Measurements from ENCODE around the gene KLHDC7A.

KLHDC7A gene

DNA sequence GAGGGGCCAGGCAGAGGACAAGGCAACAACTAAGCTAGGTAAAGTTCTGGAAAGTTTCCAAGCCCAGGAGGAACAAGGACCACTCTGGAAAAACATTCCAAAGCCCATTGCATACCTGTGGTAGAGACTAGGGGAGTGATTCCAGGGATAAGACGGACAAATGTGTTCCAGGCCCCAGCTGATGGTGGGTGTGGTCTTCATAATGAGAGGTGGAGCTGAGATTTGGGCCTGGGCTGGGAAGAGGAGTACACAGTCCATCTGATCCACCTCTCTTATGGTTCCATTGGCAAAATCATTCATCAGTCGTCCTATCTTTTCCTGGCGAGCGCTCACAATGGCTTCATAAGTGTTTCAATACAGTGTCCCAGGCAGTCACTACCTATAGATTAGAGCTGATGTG is 4.5 kb downstream of the KLHDC7A start:
- WGBS, 2 experiments, result 94 to 96% methylated on average over 4 of the region's 4 CpGs

DNA sequence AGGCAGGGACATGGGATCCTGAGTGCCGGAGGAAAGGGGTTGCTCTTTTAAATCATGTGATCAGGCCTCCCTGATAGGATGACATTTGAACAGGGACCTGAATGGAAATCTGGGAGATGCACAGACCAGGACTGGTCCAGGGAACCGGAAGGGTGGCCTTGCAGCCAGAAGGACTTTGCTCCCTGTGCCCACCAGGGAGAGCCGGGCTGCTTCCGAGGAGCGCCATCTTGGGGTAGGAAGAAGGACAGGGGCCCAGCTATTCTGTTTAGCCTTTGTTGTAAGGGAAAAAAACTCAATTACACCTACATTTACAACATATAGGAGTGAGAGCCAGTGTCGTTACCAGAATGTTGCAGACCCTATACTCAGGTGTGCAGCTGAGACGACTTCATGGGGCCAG is 5.5 kb downstream of the KLHDC7A start:
- no peaks in the 10 kb centered on the region for H3K9me3 ChIP-seq (ENCODE audit: control insufficient read depth, low read length)
- no peak overlapping the region for H3K27ac ChIP-seq (ENCODE audit: insufficient read depth, low read depth, low read length, poor library complexity, severe bottlenecking)
- no peaks in the 10 kb centered on the region for H3K27me3 ChIP-seq (ENCODE audit: control insufficient read depth, insufficient read depth, low read length, poor library complexity, severe bottlenecking)
- peaks cover 13% of the 10 kb centered on the region for H3K4me1 ChIP-seq (ENCODE audit: control insufficient read depth, insufficient read depth, low read length)
- H3K4me3 ChIP-seq (ENCODE audit: insufficient read depth, low read depth, low read length), result no peak overlapping the region
- WGBS, 2 experiments, result 52 to 53% methylated on average over 7 of the region's 7 CpGs
- H3K36me3 ChIP-seq (ENCODE audit: control insufficient read depth, insufficient read depth, low read length), result no peaks in the 10 kb centered on the region

More for the DNA sequence above, 4.5 kb downstream of the KLHDC7A start:
- no peak overlapping the region for H3K27ac ChIP-seq (ENCODE audit: insufficient read depth, low read depth, low read length, poor library complexity, severe bottlenecking)
- no peaks in the 10 kb centered on the region for H3K36me3 ChIP-seq (ENCODE audit: control insufficient read depth, insufficient read depth, low read length)
- H3K4me1 ChIP-seq (ENCODE audit: control insufficient read depth, insufficient read depth, low read length), result peaks cover 21% of the 10 kb centered on the region
- H3K9me3 ChIP-seq (ENCODE audit: control insufficient read depth, low read length), result no peaks in the 10 kb centered on the region
- no peaks in the 10 kb centered on the region for H3K27me3 ChIP-seq (ENCODE audit: control insufficient read depth, insufficient read depth, low read length, poor library complexity, severe bottlenecking)
- no peak overlapping the region for H3K4me3 ChIP-seq (ENCODE audit: insufficient read depth, low read depth, low read length)

DNA sequence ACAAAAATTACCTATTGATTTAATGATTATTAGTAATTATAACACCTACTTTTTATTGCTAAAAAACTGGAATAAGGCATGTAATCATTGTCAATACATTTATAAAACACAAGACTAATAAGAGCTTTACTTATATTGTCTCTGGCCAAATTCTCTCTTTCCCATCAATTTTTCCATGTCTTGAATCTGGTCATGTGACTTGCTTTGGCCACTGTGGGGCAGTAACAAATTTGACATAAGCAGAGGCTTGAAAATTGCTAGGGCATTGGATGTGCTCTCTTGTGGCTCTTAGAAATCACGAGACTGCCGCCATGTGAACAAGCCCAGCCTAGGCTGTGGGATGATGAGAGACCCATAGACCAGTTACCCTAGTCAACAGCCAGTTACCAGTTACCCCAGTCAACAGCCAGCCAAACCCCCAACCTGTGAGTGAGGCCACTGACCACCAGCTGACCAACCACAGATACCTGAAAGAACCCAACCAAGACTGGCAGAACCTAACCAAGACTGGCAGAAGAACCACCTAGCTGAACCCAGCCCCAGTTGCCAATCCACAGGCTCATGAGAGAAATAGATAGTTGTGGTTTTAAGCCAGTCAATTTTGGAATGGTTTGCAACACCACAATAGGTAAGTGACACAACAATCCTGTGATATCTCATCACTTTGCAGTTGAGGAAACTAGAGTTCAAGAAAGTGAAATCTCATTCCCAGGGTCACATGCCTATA is 8.8 kb downstream of the KLHDC7A start:
- no peak overlapping the region for H3K4me3 ChIP-seq (ENCODE audit: insufficient read depth, low read depth, low read length)
- H3K9me3 ChIP-seq (ENCODE audit: control insufficient read depth, low read length), result no peaks in the 10 kb centered on the region
- H3K27ac ChIP-seq (ENCODE audit: insufficient read depth, low read depth, low read length, poor library complexity, severe bottlenecking), result no peak overlapping the region
- H3K4me1 ChIP-seq (ENCODE audit: control insufficient read depth, insufficient read depth, low read length), result peaks cover 10% of the 10 kb centered on the region
- no peaks in the 10 kb centered on the region for H3K36me3 ChIP-seq (ENCODE audit: control insufficient read depth, insufficient read depth, low read length)
- 80 to 93% methylated on average over 2 of the region's 2 CpGs for WGBS, 2 experiments
- H3K27me3 ChIP-seq (ENCODE audit: control insufficient read depth, insufficient read depth, low read length, poor library complexity, severe bottlenecking), result no peaks in the 10 kb centered on the region

DNA sequence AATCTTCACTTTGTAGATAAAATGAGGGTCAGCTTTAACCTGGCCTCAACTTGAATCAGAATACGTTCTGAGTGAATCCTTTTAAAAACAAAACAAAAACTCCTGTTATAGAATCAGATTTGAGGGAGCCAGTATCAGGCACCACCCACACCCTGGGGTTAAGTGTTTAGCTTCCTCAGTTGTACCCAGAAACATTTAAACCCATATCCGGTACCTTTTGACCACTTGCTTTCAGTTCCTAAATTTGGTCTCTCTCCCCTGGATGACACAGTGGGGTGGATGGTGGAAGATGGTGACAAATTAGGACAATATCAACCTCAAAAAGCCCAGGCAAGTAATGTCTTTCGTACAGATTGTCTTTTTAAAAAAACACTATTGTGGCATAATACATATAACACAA is 10.4 kb downstream of the KLHDC7A start:
- H3K9me3 ChIP-seq (ENCODE audit: control insufficient read depth, low read length), result no peaks in the 10 kb centered on the region
- peaks cover 10% of the 10 kb centered on the region for H3K4me1 ChIP-seq (ENCODE audit: control insufficient read depth, insufficient read depth, low read length)
- 91 to 99% methylated on average over 2 to 3 of the region's 3 CpGs for WGBS, 2 experiments
- no peaks in the 10 kb centered on the region for H3K36me3 ChIP-seq (ENCODE audit: control insufficient read depth, insufficient read depth, low read length)
- H3K27me3 ChIP-seq (ENCODE audit: control insufficient read depth, insufficient read depth, low read length, poor library complexity, severe bottlenecking), result no peaks in the 10 kb centered on the region
- H3K27ac ChIP-seq (ENCODE audit: insufficient read depth, low read depth, low read length, poor library complexity, severe bottlenecking), result no peak overlapping the region
- H3K4me3 ChIP-seq (ENCODE audit: insufficient read depth, low read depth, low read length), result no peak overlapping the region

DNA sequence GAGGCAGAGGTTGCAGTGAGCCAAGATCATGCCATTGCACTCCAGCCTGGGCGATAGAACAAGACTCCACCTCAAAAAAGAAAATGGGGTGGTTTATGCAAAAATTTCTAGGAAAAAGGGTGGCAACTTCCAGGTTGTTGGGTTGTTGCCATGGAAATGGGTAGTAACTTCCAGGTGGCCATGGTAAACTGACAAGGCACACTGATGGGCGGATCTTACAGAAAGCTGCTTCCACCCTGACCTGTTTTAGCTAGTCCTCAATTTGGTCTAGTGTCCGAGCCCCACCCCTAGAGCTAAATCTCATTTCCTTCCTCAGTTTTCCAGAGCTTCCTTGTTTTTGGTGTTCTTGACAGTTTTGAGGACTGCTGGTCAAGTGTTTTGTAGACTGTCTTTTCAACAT is 13.6 kb downstream of the KLHDC7A start:
- no peaks in the 10 kb centered on the region for H3K4me1 ChIP-seq (ENCODE audit: control insufficient read depth, insufficient read depth, low read length)
- H3K27ac ChIP-seq (ENCODE audit: insufficient read depth, low read depth, low read length, poor library complexity, severe bottlenecking), result no peak overlapping the region
- no peaks in the 10 kb centered on the region for H3K27me3 ChIP-seq (ENCODE audit: control insufficient read depth, insufficient read depth, low read length, poor library complexity, severe bottlenecking)
- no peaks in the 10 kb centered on the region for H3K9me3 ChIP-seq (ENCODE audit: control insufficient read depth, low read length)
- H3K36me3 ChIP-seq (ENCODE audit: control insufficient read depth, insufficient read depth, low read length), result no peaks in the 10 kb centered on the region
- 90 to 92% methylated on average over 3 of the region's 3 CpGs for WGBS, 2 experiments
- no peak overlapping the region for H3K4me3 ChIP-seq (ENCODE audit: insufficient read depth, low read depth, low read length)

DNA sequence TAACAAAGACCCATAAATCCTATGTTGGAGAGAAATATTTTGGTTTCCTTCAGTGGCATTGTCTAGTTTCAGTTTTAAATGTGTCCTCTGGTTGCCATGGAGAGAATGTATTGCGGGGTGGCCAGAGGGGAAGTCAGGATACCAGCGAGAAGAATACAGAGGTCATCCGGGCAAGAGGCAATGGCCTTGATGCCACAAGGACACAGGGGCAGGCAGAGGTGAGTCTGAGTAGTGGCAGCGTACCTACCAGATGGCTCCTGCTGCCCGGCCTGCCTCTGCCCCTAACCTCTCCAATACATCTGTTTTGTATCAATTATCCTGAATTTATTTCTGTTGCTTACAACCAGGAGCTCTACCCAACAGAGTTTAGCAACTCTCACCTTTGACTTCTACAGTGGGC is 14.9 kb downstream of the KLHDC7A start:
- 92 to 96% methylated on average over 5 of the region's 5 CpGs for WGBS, 2 experiments
- no peak overlapping the region for H3K27ac ChIP-seq (ENCODE audit: insufficient read depth, low read depth, low read length, poor library complexity, severe bottlenecking)

DNA sequence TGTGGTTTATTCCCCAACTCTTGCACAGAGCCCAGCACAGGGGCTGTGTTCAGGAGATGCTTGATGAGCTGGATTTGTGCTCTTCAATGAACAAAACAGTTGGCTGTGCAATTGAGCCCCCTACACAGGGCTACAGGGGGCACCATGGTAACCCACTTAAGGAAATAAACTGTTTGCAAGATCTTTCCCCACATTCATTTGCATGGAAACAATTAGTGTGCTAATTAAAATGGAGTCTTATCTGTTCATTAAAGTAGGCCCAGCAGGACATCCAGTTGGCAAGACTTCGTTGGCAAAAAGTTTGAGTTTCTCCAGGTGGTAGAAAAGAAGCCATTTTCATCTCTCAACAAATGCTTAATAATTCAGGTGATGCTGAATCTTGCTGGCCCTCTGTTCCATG is 15.3 kb downstream of the KLHDC7A start:
- Histone ChIP-seq H3K4me3 (ENCODE audit: insufficient read depth, low read depth, low read length) (no peak overlapping the region), H3K36me3 (ENCODE audit: control insufficient read depth, insufficient read depth, low read length) (no peaks in the 10 kb centered on the region), H3K9me3 (ENCODE audit: control insufficient read depth, low read length) (no peaks in the 10 kb centered on the region), H3K4me1 (ENCODE audit: control insufficient read depth, insufficient read depth, low read length) (no peaks in the 10 kb centered on the region), H3K27me3 (ENCODE audit: control insufficient read depth, insufficient read depth, low read length, poor library complexity, severe bottlenecking) (no peaks in the 10 kb centered on the region), H3K27ac (ENCODE audit: insufficient read depth, low read depth, low read length, poor library complexity, severe bottlenecking) (no peak overlapping the region)
- WGBS, 2 experiments, result 71 to 91% methylated on average over 1 of the region's 1 CpG

More for the DNA sequence above, 14.9 kb downstream of the KLHDC7A start:
- Histone ChIP-seq H3K4me3 (ENCODE audit: insufficient read depth, low read depth, low read length) (no peak overlapping the region), H3K9me3 (ENCODE audit: control insufficient read depth, low read length) (no peaks in the 10 kb centered on the region), H3K27me3 (ENCODE audit: control insufficient read depth, insufficient read depth, low read length, poor library complexity, severe bottlenecking) (no peaks in the 10 kb centered on the region), H3K36me3 (ENCODE audit: control insufficient read depth, insufficient read depth, low read length) (no peaks in the 10 kb centered on the region), H3K4me1 (ENCODE audit: control insufficient read depth, insufficient read depth, low read length) (no peaks in the 10 kb centered on the region)

DNA sequence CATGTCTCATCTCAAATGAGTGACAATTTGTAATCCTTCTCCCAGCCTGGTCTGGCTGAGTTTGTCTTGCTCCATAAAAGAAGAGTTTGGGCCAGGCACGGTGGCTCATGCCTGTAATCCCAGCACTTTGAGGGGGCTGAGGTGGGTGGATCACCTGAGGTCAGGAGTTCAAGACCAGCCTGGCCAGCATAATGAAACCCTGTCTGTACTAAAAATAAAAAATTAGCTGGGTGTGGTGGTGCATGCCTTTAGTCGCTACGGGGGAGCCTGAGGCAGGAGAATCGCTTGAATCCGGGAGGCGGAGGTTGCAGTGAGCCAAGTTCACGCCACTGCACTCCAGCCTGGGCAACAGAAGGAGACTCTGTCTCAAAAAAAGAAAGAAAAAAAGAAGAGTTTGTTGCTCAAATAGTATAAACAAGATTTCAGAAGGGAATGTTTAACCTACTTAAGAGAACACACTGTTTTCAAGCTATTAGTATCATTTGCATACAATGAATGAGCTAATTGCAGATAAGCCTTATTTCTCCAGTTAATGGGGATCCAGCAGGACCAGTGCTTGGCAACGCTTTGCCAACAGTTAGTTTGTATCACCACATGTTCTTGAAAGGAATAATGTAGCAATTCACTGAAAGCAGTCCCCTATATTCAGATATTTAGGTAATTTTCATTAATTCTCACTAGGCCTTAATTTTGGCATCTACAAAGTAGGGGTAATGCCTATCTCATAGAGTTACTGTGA is 15.9 kb downstream of the KLHDC7A start:
- WGBS, 2 experiments, result 95 to 97% methylated on average over 8 of the region's 8 CpGs
- no peaks in the 10 kb centered on the region for H3K9me3 ChIP-seq (ENCODE audit: control insufficient read depth, low read length)
- H3K4me3 ChIP-seq (ENCODE audit: insufficient read depth, low read depth, low read length), result no peak overlapping the region
- no peaks in the 10 kb centered on the region for H3K36me3 ChIP-seq (ENCODE audit: control insufficient read depth, insufficient read depth, low read length)
- H3K27me3 ChIP-seq (ENCODE audit: control insufficient read depth, insufficient read depth, low read length, poor library complexity, severe bottlenecking), result no peaks in the 10 kb centered on the region
- no peak overlapping the region for H3K27ac ChIP-seq (ENCODE audit: insufficient read depth, low read depth, low read length, poor library complexity, severe bottlenecking)
- no peaks in the 10 kb centered on the region for H3K4me1 ChIP-seq (ENCODE audit: control insufficient read depth, insufficient read depth, low read length)

DNA sequence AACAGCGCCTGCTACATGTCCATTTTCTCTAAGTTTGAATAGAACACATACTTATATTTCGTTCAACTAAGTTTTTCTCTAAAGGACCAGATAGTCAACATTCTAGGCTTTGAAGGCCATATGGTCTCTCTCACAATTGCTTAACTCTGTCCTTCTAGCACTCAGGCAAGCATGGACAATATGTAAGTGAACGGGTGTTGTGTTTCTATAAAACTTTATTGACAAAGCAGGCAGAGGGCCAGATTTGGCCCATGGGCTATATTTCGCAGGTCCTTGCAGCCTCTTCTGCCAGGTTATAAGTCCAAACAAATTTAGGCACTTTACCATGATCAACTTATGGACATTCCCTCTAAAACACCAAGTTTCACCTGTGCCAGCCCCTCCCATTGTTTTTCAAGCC is 21.1 kb downstream of the KLHDC7A start:
- H3K36me3 ChIP-seq (ENCODE audit: control insufficient read depth, insufficient read depth, low read length), result no peaks in the 10 kb centered on the region
- no peaks in the 10 kb centered on the region for H3K27me3 ChIP-seq (ENCODE audit: control insufficient read depth, insufficient read depth, low read length, poor library complexity, severe bottlenecking)
- H3K4me1 ChIP-seq (ENCODE audit: control insufficient read depth, insufficient read depth, low read length), result no peaks in the 10 kb centered on the region
- 90 to 91% methylated on average over 4 of the region's 4 CpGs for WGBS, 2 experiments
- no peak overlapping the region for H3K4me3 ChIP-seq (ENCODE audit: insufficient read depth, low read depth, low read length)
- H3K27ac ChIP-seq (ENCODE audit: insufficient read depth, low read depth, low read length, poor library complexity, severe bottlenecking), result no peak overlapping the region
- no peaks in the 10 kb centered on the region for H3K9me3 ChIP-seq (ENCODE audit: control insufficient read depth, low read length)

DNA sequence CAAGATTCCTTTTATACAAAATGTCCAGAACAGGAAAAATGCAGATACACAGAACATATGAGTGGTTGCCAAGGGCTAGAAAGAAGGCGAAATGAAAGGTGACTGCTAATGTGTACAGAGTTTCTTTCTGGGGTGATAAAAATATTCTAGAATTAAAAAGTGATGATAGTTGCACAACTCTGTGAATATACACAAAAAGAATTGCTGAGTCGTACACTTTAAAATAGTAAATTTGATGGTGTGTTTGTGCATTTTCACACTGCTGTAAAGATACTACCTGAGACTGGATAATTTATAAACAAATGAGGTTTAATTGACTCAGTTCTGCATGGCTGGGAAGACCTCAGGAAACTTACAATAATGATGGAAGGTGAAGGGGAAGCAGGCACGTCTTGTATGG is 23.9 kb downstream of the KLHDC7A start:
- Histone ChIP-seq H3K36me3 (ENCODE audit: control insufficient read depth, insufficient read depth, low read length) (no peaks in the 10 kb centered on the region), H3K27me3 (ENCODE audit: control insufficient read depth, insufficient read depth, low read length, poor library complexity, severe bottlenecking) (no peaks in the 10 kb centered on the region)
- WGBS, 2 experiments, result 96 to 98% methylated on average over 3 of the region's 3 CpGs

More for the DNA sequence above, 23.9 kb downstream of the KLHDC7A start:
- no peaks in the 10 kb centered on the region for H3K9me3 ChIP-seq (ENCODE audit: control insufficient read depth, low read length)
- no peaks in the 10 kb centered on the region for H3K4me1 ChIP-seq (ENCODE audit: control insufficient read depth, insufficient read depth, low read length)
- no peak overlapping the region for H3K27ac ChIP-seq (ENCODE audit: insufficient read depth, low read depth, low read length, poor library complexity, severe bottlenecking)
- H3K4me3 ChIP-seq (ENCODE audit: insufficient read depth, low read depth, low read length), result no peak overlapping the region
